GM10266 (cell line): ENCODE data around the gene MYOZ2.
"Not testable (repeated sequence)": the region's sequence is repeated elsewhere in the genome, so short reads cannot be mapped to it uniquely, and the experiment has no call there.

Source experiments
- DNase-seq: peaks from one replicate; pipeline ENCODE4 v3.0.0; 2012; ENCODE audit errors: extremely low spot score
- TF ChIP-seq, protein P1 (sequence below): IDR thresholded peaks from 2 replicates; pipeline ENCODE4 v1.5.1; 2012; ENCODE audit warnings: mild to moderate bottlenecking, low read depth; ENCODE audit not compliant: control insufficient read depth, insufficient read depth; ENCODE audit errors: missing control alignments

Gene MYOZ2

GRCh38 chr4:119172223-119172622 is 36.6 kb downstream of the MYOZ2 start:
- DNase-seq: no peak
- TF ChIP-seq, protein P1, sequence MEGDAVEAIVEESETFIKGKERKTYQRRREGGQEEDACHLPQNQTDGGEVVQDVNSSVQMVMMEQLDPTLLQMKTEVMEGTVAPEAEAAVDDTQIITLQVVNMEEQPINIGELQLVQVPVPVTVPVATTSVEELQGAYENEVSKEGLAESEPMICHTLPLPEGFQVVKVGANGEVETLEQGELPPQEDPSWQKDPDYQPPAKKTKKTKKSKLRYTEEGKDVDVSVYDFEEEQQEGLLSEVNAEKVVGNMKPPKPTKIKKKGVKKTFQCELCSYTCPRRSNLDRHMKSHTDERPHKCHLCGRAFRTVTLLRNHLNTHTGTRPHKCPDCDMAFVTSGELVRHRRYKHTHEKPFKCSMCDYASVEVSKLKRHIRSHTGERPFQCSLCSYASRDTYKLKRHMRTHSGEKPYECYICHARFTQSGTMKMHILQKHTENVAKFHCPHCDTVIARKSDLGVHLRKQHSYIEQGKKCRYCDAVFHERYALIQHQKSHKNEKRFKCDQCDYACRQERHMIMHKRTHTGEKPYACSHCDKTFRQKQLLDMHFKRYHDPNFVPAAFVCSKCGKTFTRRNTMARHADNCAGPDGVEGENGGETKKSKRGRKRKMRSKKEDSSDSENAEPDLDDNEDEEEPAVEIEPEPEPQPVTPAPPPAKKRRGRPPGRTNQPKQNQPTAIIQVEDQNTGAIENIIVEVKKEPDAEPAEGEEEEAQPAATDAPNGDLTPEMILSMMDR: no peak

DNA sequence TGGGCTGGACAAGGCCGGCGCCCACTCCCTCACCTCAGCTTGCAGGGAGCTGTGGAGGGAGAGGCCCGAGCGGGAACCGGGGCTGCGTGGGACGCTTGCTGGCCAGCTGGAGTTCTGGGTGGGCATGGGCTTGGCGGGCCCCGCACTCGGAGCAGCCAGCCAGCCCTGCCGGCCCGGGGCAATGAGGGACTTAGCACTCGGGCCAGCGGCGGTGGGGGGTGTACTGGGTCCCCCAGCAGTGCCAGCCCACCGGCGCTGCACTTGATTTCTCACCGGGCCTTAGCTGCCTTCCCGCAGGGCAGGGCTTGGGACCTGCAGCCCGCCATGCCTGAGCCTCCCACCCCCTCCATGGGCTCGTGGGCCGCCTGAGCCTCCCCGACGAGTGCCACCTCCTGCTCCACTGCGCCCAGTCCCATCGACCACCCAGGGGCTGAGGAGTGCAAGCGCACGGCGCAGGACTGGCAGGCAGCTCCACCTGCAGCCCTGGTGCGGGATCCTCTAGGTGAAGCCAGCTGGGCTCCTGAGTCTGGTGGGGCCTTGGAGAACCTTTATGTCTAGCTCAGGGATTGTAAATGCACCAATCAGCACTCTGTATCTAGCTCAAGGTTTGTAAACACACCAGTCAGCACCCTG is 38.2 kb downstream of the MYOZ2 start:
- not testable (repeated sequence) for DNase-seq

DNA sequence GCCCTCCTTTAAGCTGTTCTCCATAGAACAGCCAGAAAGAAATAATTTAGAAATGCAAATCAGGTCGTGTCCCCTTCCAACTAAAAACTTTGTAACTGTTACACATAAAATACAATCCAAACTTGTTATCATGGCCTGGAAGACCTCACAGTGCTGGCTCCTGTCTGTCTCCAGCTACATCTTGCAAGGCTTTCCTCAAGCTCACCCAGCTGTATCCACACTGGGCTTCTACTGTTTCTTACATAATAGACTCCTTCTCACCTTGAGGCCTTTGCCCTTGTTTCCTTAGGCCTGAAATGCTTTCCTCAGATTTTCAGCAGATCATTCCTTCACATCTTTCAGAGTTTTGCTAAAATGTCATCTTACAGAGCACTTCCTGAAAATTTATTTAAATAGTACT is 43.4 kb downstream of the MYOZ2 start:
- no peak for DNase-seq
- TF ChIP-seq, protein P1: no peak

GRCh38 chr4:119184128-119184527 is 48.5 kb downstream of the MYOZ2 start:
- TF ChIP-seq, protein P1: no peak
- DNase-seq: no peak

- TF ChIP-seq, protein P1: no peak
- no peak for DNase-seq
These were observed 54.0 kb downstream of the MYOZ2 start for GRCh38 chr4:119189638-119190037.

GRCh38 chr4:119190354-119190753 is 54.7 kb downstream of the MYOZ2 start:
- DNase-seq: no peak
- TF ChIP-seq, protein P1: no peak

- TF ChIP-seq, protein P1: no peak
These were observed 55.9 kb downstream of the MYOZ2 start for GRCh38 chr4:119191505-119191904.

GRCh38 chr4:119197772-119198212 is 62.2 kb downstream of the MYOZ2 start:
- TF ChIP-seq, protein P1: no peak
- DNase-seq: no peak

More at GRCh38 chr4:119191505-119191904, 55.9 kb downstream of the MYOZ2 start:
- no peak for DNase-seq
